MCF 10A (cell line): ENCODE results near the gene SDK1. TPM values are rescaled to one million over a fixed set of nuclear protein-coding genes. Genes with fewer than 3 reads are reported as not detected.
A peak's percentile ranks its signal among the peaks of the same experiment; 100 is the strongest.

Experiments used
- BruUV-seq: library from RNA; stranded (reverse); fragments of 400-500 nt; replicated peaks from 2 replicates; lab custom pipeline; 2021; lab: Mats Ljungman, UMichigan
- CTCF ChIA-PET: fragments of 300-600 bp; sonication (Branson Sonifier 250); formaldehyde crosslinking; extraction: SDS; loops from one replicate; lab custom pipeline; 2021; ENCODE audit warnings: antibody characterized with exemption, inconsistent platforms; lab: Yijun Ruan, JAX
- POLR2A ChIA-PET: fragments of 300-600, 350-650 bp; sonication (Branson Sonifier 250); formaldehyde crosslinking; extraction: SDS; loops from one replicate; lab custom pipeline; 2020; ENCODE audit warnings: antibody characterized with exemption, inconsistent platforms; lab: Yijun Ruan, JAX
- DNase-seq: peaks from one replicate; pipeline ENCODE4 v3.0.0-alpha.2; 2018; ENCODE audit not compliant: unreplicated experiment
- H3K27ac Mint-ChIP-seq: one replicate; pipeline ENCODE4 v1.8.0; 2022; ENCODE audit warnings: mild to moderate bottlenecking, low read depth, mixed read lengths; ENCODE audit not compliant: unreplicated experiment
- H3K27me3 Mint-ChIP-seq: one replicate; pipeline ENCODE4 v1.8.0; 2022; ENCODE audit warnings: mixed read lengths; ENCODE audit not compliant: insufficient read depth, unreplicated experiment
- H3K36me3 Mint-ChIP-seq: one replicate; pipeline ENCODE4 v1.8.0; 2022; ENCODE audit warnings: mild to moderate bottlenecking, moderate library complexity, mixed read lengths; ENCODE audit not compliant: insufficient read depth, unreplicated experiment
- H3K4me1 Mint-ChIP-seq: one replicate; pipeline ENCODE4 v1.8.0; 2022; ENCODE audit warnings: mixed read lengths; ENCODE audit not compliant: insufficient read depth, unreplicated experiment
- H3K4me3 Mint-ChIP-seq: one replicate; pipeline ENCODE4 v1.8.0; 2022; ENCODE audit warnings: mild to moderate bottlenecking, moderate library complexity, mixed read lengths; ENCODE audit not compliant: unreplicated experiment
- H3K9me3 Mint-ChIP-seq: one replicate; pipeline ENCODE4 v1.8.0; 2022; ENCODE audit warnings: mixed read lengths; ENCODE audit not compliant: unreplicated experiment
- intact Hi-C: fragments of 100-400 bp; cut with micrococcal nuclease; formaldehyde crosslinking; loops from 2 replicates; pipeline ENCODE4 v1.14.1; 2022
- total RNA-seq: library from RNA; stranded (reverse); gene quantifications from 2 replicates; pipeline ENCODE4 v1.2.3, GENCODE V29; 2022
- TF ChIP-seq, protein P1 (sequence below): fragments of 200-600 bp; IDR thresholded peaks from one replicate; pipeline ENCODE4 v1.8.0; 2022; ENCODE audit warnings: antibody characterized with exemption, mild to moderate bottlenecking; ENCODE audit not compliant: unreplicated experiment

The SDK1 gene
- total RNA-seq, 1 experiment from 2014 or later: 3.3 TPM

- ChIA-PET POLR2A (interaction anchor here (0.6 kb wide), 1 partner anchor 66 kb away, joined by 3 read pairs; no protein-coding TSS in a partner anchor), CTCF (interaction anchor here (0.5 kb wide), 1 partner anchor 78 kb away, joined by 3 read pairs; no protein-coding TSS in a partner anchor)
- no peak overlapping the region for H3K27ac Mint-ChIP-seq
- H3K4me1 Mint-ChIP-seq: no peaks in the 10 kb centered on the region
- H3K4me3 Mint-ChIP-seq: no peak overlapping the region
- no peak for DNase-seq
- intact Hi-C loops: no loop called here
- no TSS peak for BruUV-seq
- TF ChIP-seq, protein P1, sequence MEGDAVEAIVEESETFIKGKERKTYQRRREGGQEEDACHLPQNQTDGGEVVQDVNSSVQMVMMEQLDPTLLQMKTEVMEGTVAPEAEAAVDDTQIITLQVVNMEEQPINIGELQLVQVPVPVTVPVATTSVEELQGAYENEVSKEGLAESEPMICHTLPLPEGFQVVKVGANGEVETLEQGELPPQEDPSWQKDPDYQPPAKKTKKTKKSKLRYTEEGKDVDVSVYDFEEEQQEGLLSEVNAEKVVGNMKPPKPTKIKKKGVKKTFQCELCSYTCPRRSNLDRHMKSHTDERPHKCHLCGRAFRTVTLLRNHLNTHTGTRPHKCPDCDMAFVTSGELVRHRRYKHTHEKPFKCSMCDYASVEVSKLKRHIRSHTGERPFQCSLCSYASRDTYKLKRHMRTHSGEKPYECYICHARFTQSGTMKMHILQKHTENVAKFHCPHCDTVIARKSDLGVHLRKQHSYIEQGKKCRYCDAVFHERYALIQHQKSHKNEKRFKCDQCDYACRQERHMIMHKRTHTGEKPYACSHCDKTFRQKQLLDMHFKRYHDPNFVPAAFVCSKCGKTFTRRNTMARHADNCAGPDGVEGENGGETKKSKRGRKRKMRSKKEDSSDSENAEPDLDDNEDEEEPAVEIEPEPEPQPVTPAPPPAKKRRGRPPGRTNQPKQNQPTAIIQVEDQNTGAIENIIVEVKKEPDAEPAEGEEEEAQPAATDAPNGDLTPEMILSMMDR: no peak
- H3K27me3 Mint-ChIP-seq: no peaks in the 10 kb centered on the region
- peaks cover 6% of the 10 kb centered on the region for H3K9me3 Mint-ChIP-seq
- peaks cover 6% of the 10 kb centered on the region for H3K36me3 Mint-ChIP-seq
Measured at GRCh38 chr7:3527496-3528124, 226.6 kb downstream of the SDK1 start.

GRCh38 chr7:3533040-3533439 lies 232.0 kb downstream of the SDK1 start:
- Mint-ChIP-seq H3K9me3 (no peaks in the 10 kb centered on the region), H3K4me3 (no peak overlapping the region), H3K27ac (no peak overlapping the region), H3K36me3 (no peaks in the 10 kb centered on the region), H3K4me1 (no peaks in the 10 kb centered on the region), H3K27me3 (no peaks in the 10 kb centered on the region)
- ChIA-PET POLR2A (no interaction called here), CTCF (no interaction called here)
- intact Hi-C loops: no loop called here
- DNase-seq: no peak
- TF ChIP-seq, protein P1: no peak
- no TSS peak for BruUV-seq

DNA sequence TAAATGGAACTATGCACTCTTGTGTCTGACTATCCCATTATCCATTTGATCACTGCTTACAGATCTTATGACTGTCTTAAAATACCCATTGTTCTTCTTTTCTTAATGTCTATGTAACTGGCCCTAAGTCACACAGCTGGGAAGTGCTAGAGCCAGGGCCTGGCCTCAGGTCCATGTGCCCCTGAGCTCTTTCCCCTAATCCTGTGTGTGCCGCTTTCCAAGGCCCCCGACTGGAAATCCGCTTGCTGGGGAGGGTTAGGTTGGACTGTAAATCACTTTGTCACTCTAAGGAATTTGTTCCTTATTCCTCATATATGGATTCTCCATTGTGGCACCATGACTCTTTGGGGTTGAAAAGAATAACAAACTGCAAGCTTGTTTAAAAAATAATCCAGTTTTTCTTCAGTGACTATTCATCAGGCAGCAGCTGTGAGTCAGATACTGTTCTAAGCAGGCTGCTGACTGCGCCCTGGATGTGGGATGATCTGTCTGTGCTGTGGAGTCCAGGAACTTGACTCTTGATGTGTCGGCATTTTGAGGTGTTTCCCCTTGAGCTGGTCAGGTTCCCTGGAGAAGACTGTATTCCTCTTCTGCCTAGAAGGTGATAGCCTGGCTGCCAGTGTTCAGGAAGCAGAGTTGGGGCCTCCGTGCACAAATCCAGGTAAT lies 236.3 kb downstream of the SDK1 start:
- TF ChIP-seq, protein P1: no peak
- ChIA-PET CTCF (no interaction called here), POLR2A (no interaction called here)
- no TSS peak for BruUV-seq
- intact Hi-C loops: no loop called here
- no peak overlapping the region for H3K27ac Mint-ChIP-seq
- H3K27me3 Mint-ChIP-seq: no peaks in the 10 kb centered on the region
- DNase-seq: peak; percentile 4
- no peak overlapping the region for H3K4me3 Mint-ChIP-seq
- H3K4me1 Mint-ChIP-seq: no peaks in the 10 kb centered on the region
- H3K9me3 Mint-ChIP-seq: no peaks in the 10 kb centered on the region
- H3K36me3 Mint-ChIP-seq: no peaks in the 10 kb centered on the region

DNA sequence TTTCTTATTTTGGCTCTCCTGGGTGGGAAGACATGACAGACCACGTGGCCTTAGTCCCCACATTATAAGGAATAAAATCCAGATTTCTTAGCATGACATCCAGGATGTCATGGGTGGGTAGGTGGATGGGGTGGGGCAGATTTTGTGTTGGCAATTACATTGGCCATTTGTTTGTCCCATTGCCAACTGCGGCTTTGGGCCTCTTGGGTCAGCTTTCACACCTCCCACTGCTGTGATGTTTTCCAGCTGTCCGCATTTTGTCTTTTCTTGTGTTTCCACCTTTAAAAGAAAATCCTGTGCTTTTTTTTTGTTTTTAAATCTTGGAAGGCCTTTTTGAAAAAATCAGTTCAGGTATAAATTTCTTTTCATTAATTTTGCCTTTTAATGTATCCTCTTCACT lies 237.0 kb downstream of the SDK1 start:
- Mint-ChIP-seq H3K4me3 (no peak overlapping the region), H3K4me1 (no peaks in the 10 kb centered on the region), H3K36me3 (no peaks in the 10 kb centered on the region), H3K27ac (no peak overlapping the region), H3K9me3 (no peaks in the 10 kb centered on the region), H3K27me3 (no peaks in the 10 kb centered on the region)
- BruUV-seq: no TSS peak
- DNase-seq: no peak
- ChIA-PET CTCF (no interaction called here), POLR2A (no interaction called here)
- TF ChIP-seq, protein P1: no peak
- intact Hi-C loops: no loop called here
